HepG2 (cell line): ENCODE results near the gene PCSK6. TPM values are rescaled to one million over a fixed set of nuclear protein-coding genes. Genes with fewer than 3 reads are reported as not detected.

ENCODE experiments used
- CEBPB ChIP-seq: IDR thresholded peaks from 2 replicates; pipeline ENCODE4 v1.6.1; 2011; ENCODE audit warnings: low read depth, low read length, improper control_type of control experiment, borderline replicate concordance
- ERF ChIP-seq: IDR thresholded peaks from 2 replicates; pipeline ENCODE4 v1.6.1; 2018; ENCODE audit warnings: missing biosample characterization, missing genetic modification reagents
- GABPB1 ChIP-seq: IDR thresholded peaks from 2 replicates; pipeline ENCODE4 v1.6.1; 2016; ENCODE audit warnings: mild to moderate bottlenecking, missing genetic modification reagents, moderate library complexity, missing compliant biosample characterization
- GMEB2 ChIP-seq: IDR thresholded peaks from 2 replicates; pipeline ENCODE4 v1.6.1; 2016; ENCODE audit warnings: missing biosample characterization, missing genetic modification reagents, low read depth
- POGZ ChIP-seq: sonication (generic); formaldehyde crosslinking; IDR thresholded peaks from 2 replicates; pipeline ENCODE4 v1.4.0; 2020; ENCODE audit warnings: mild to moderate bottlenecking, missing genetic modification reagents
- POLR2G ChIP-seq: fragments of 200-400 bp; formaldehyde crosslinking; IDR thresholded peaks from 2 replicates; pipeline ENCODE4 v1.6.1; 2018; ENCODE audit warnings: mild to moderate bottlenecking, low read depth, low read length, moderate library complexity
- SRF ChIP-seq: IDR thresholded peaks from 2 replicates; pipeline ENCODE4 v1.6.1; 2011; ENCODE audit warnings: mild to moderate bottlenecking, low read depth, low read length, moderate library complexity
- TERF1 ChIP-seq: sonication (generic); formaldehyde crosslinking; IDR thresholded peaks from 2 replicates; pipeline ENCODE4 v1.8.0; 2022; ENCODE audit warnings: mild to moderate bottlenecking, missing genetic modification reagents, moderate library complexity
- ZNF142 ChIP-seq: sonication (generic); formaldehyde crosslinking; IDR thresholded peaks from 2 replicates; pipeline ENCODE4 v1.4.0; 2020; ENCODE audit warnings: missing genetic modification reagents
- ZNF572 ChIP-seq: sonication (generic); formaldehyde crosslinking; IDR thresholded peaks from 2 replicates; pipeline ENCODE4 v1.5.1; 2020; ENCODE audit warnings: mild to moderate bottlenecking, missing genetic modification reagents
- ZNF687 ChIP-seq: sonication (generic); formaldehyde crosslinking; IDR thresholded peaks from 2 replicates; pipeline ENCODE4 v1.5.1; 2020; ENCODE audit warnings: mild to moderate bottlenecking, missing genetic modification reagents, moderate library complexity
- ZSCAN21 ChIP-seq: sonication (generic); formaldehyde crosslinking; IDR thresholded peaks from 2 replicates; pipeline ENCODE4 v1.8.0; 2022; ENCODE audit warnings: mild to moderate bottlenecking, missing genetic modification reagents, moderate library complexity, borderline replicate concordance
- polyA plus RNA-seq, 8 experiments: library from polyadenylated mRNA; depleted of rRNA in 3 of 8; stranded (reverse) in 7 of 8; unstranded in 1 of 8; fragments of >200 nt; fragmentation: Illumina TruSeq in 4 of 8; extraction: Trizol in 4 of 8; gene quantifications; 2 replicates each; pipeline versions ENCODE4 v1.2.1 to v1.2.3, GENCODE V29; 2011 to 2016; ENCODE audit warnings: low read depth in 4 of 8, missing spikeins in 1 of 8, mixed read lengths in 1 of 8; ENCODE audit not compliant: insufficient read depth in 1 of 8
- total RNA-seq, 5 experiments: library from RNA; depleted of rRNA; stranded (reverse); fragments of >200 nt; fragmentation: Illumina TruSeq; extraction: Trizol; gene quantifications; 2 replicates each; pipeline ENCODE4 v1.2.3, GENCODE V29; 2016; ENCODE audit warnings: low read depth in 1 of 5
- TF ChIP-seq, protein P1 (sequence below): sonication (generic); IDR thresholded peaks from 2 replicates; pipeline ENCODE4 v1.6.1; 2016; ENCODE audit warnings: low read depth, borderline replicate concordance
- TF ChIP-seq, protein P2 (sequence below): sonication (generic); formaldehyde crosslinking; IDR thresholded peaks from 2 replicates; pipeline ENCODE4 v1.8.0; 2023; ENCODE audit warnings: mild to moderate bottlenecking, missing genetic modification reagents

PCSK6 gene
- total and polyA plus RNA-seq, 2 of the 13 experiments (the other 11 are each of a cell fraction or from before 2014, with no cell fraction given), result 56.5 to 155 TPM

DNA sequence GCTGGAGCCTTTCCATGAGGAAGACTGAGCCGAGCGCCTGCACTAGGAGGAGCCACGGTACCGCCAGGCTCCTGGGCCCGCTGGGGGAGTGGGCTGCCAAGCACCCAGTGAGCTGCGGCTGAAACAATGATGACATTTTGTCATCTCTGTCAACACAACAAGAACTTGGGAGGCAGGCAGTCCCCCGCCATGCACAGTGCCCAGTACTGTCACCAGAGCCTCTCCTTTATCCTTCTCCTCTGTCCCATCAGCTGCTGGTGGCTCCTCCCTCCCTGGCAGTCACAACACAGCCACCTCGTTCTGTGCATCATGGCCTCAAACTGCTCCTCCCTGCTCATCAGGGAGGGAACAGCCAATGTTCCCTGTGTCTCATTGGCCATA is 34.0 kb upstream of the PCSK6 start (continued):
- TF ChIP-seq ZNF142 (CRISPR knock-in tag) (no peak), ZNF572 (CRISPR knock-in tag) (no peak), ERF (no peak), CEBPB (0 out of 2 replicates have a peak, but pooled peaks have one; percentile 0), TERF1 (CRISPR knock-in tag) (no peak), GABPB1 (CRISPR knock-in tag) (peak; percentile 39; the same call in 1 of the 2 replicates), POGZ (CRISPR knock-in tag) (0 out of 2 replicates have a peak, but pooled peaks have one; percentile 55), ZNF687 (CRISPR knock-in tag) (peak; percentile 57; the same call in 1 of the 2 replicates), GMEB2 (CRISPR knock-in tag) (no peak), ZSCAN21 (CRISPR knock-in tag) (no peak), SRF (no peak), POLR2G (no peak)
- TF ChIP-seq, protein P1, sequence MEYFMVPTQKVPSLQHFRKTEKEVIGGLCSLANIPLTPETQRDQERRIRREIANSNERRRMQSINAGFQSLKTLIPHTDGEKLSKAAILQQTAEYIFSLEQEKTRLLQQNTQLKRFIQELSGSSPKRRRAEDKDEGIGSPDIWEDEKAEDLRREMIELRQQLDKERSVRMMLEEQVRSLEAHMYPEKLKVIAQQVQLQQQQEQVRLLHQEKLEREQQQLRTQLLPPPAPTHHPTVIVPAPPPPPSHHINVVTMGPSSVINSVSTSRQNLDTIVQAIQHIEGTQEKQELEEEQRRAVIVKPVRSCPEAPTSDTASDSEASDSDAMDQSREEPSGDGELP, result peak; percentile 45; the same call in 1 of the 2 replicates
- TF ChIP-seq, protein P2, sequence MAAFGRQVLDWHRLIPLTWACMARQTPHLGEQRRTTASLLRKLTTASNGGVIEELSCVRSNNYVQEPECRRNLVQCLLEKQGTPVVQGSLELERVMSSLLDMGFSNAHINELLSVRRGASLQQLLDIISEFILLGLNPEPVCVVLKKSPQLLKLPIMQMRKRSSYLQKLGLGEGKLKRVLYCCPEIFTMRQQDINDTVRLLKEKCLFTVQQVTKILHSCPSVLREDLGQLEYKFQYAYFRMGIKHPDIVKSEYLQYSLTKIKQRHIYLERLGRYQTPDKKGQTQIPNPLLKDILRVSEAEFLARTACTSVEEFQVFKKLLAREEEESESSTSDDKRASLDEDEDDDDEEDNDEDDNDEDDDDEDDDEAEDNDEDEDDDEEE (CRISPR knock-in tag), result no peak
